HEK293 (cell line): Measurements from ENCODE around the gene JMJD6.

Experiments used
- FEZF1 ChIP-seq: fragments of 450-650 bp; formaldehyde crosslinking; IDR thresholded peaks from 2 replicates; pipeline ENCODE4 v1.5.1; 2016; ENCODE audit warnings: missing biosample characterization, missing genetic modification characterization
- IKZF3 ChIP-seq: fragments of 450-650 bp; IDR thresholded peaks from 2 replicates; pipeline ENCODE4 v1.5.0; 2018; ENCODE audit warnings: missing biosample characterization, mild to moderate bottlenecking, missing genetic modification characterization, moderate library complexity
- KLF1 ChIP-seq: fragments of 450-650 bp; formaldehyde crosslinking; IDR thresholded peaks from 2 replicates; pipeline ENCODE4 v1.5.1; 2016; ENCODE audit warnings: missing biosample characterization, missing genetic modification characterization
- KLF7 ChIP-seq: fragments of 450-650 bp; formaldehyde crosslinking; IDR thresholded peaks from 2 replicates; pipeline ENCODE4 v1.5.1; 2016; ENCODE audit warnings: missing biosample characterization, missing genetic modification characterization, borderline replicate concordance
- KLF9 ChIP-seq: fragments of 450-650 bp; formaldehyde crosslinking; IDR thresholded peaks from 2 replicates; pipeline ENCODE4 v1.5.1; 2016; ENCODE audit warnings: missing biosample characterization, missing genetic modification characterization, low read depth
- PRDM1 ChIP-seq: fragments of 450-650 bp; formaldehyde crosslinking; IDR thresholded peaks from 2 replicates; pipeline ENCODE4; 2016; ENCODE audit warnings: missing biosample characterization, missing genetic modification characterization
- SALL2 ChIP-seq: fragments of 450-650 bp; formaldehyde crosslinking; IDR thresholded peaks from 2 replicates; pipeline ENCODE4 v1.5.0; 2017; ENCODE audit warnings: missing biosample characterization, mild to moderate bottlenecking, missing genetic modification characterization, borderline replicate concordance
- WT1 ChIP-seq: fragments of 450-650 bp; formaldehyde crosslinking; IDR thresholded peaks from 2 replicates; pipeline ENCODE4 v1.5.1; 2016; ENCODE audit warnings: missing biosample characterization, missing genetic modification characterization
- YY1 ChIP-seq: fragments of 450-650 bp; formaldehyde crosslinking; IDR thresholded peaks from 2 replicates; pipeline ENCODE4 v1.5.1; 2018; ENCODE audit warnings: missing biosample characterization, missing genetic modification characterization
- ZBTB1 ChIP-seq: fragments of 450-650 bp; formaldehyde crosslinking; IDR thresholded peaks from 2 replicates; pipeline ENCODE4 v1.5.1; 2016; ENCODE audit warnings: missing biosample characterization, missing genetic modification characterization
- ZBTB17 ChIP-seq: fragments of 450-650 bp; formaldehyde crosslinking; IDR thresholded peaks from 2 replicates; pipeline ENCODE4 v1.5.1; 2016; ENCODE audit warnings: missing biosample characterization, missing genetic modification characterization
- ZBTB48 ChIP-seq: fragments of 450-650 bp; formaldehyde crosslinking; IDR thresholded peaks from 2 replicates; pipeline ENCODE4 v1.5.1; 2016; ENCODE audit warnings: missing biosample characterization, missing genetic modification characterization
- ZEB2 ChIP-seq: fragments of 450-650 bp; formaldehyde crosslinking; IDR thresholded peaks from 2 replicates; pipeline ENCODE4 v1.5.1; 2016; ENCODE audit warnings: missing biosample characterization, missing genetic modification characterization
- ZNF133 ChIP-seq: fragments of 450-650 bp; formaldehyde crosslinking; IDR thresholded peaks from 2 replicates; pipeline ENCODE4 v1.5.1; 2016; ENCODE audit warnings: missing biosample characterization, missing genetic modification characterization
- ZNF16 ChIP-seq: fragments of 450-650 bp; formaldehyde crosslinking; IDR thresholded peaks from 2 replicates; pipeline ENCODE4 v1.5.1; 2016; ENCODE audit warnings: low read depth, missing biosample characterization, missing genetic modification characterization
- ZNF18 ChIP-seq: fragments of 450-650 bp; formaldehyde crosslinking; IDR thresholded peaks from 2 replicates; pipeline ENCODE4 v1.5.1; 2016; ENCODE audit warnings: missing biosample characterization, missing genetic modification characterization
- ZNF2 ChIP-seq: fragments of 450-650 bp; formaldehyde crosslinking; IDR thresholded peaks from 2 replicates; pipeline ENCODE4 v1.5.1; 2016; ENCODE audit warnings: missing biosample characterization, missing genetic modification characterization
- ZNF37A ChIP-seq: fragments of 450-650 bp; IDR thresholded peaks from 2 replicates; pipeline ENCODE4 v1.5.1; 2018; ENCODE audit warnings: missing biosample characterization, missing genetic modification characterization
- ZNF394 ChIP-seq: fragments of 450-650 bp; formaldehyde crosslinking; IDR thresholded peaks from 2 replicates; pipeline ENCODE4 v1.5.1; 2016; ENCODE audit warnings: missing biosample characterization, missing genetic modification characterization, mild to moderate bottlenecking, moderate library complexity, borderline replicate concordance
- ZNF404 ChIP-seq: fragments of 450-650 bp; formaldehyde crosslinking; IDR thresholded peaks from 2 replicates; pipeline ENCODE4 v1.5.1; 2017; ENCODE audit warnings: missing biosample characterization, missing genetic modification characterization
- ZNF488 ChIP-seq: fragments of 450-650 bp; formaldehyde crosslinking; IDR thresholded peaks from 2 replicates; pipeline ENCODE4 v1.5.1; 2016; ENCODE audit warnings: missing biosample characterization, missing genetic modification characterization
- ZNF514 ChIP-seq: fragments of 450-650 bp; formaldehyde crosslinking; IDR thresholded peaks from 2 replicates; pipeline ENCODE4 v1.5.1; 2016; ENCODE audit warnings: missing biosample characterization, missing genetic modification characterization
- ZNF660 ChIP-seq: fragments of 450-650 bp; IDR thresholded peaks from 2 replicates; pipeline ENCODE4 v1.5.1; 2018; ENCODE audit warnings: missing biosample characterization, mild to moderate bottlenecking, missing genetic modification characterization
- ZNF776 ChIP-seq: fragments of 450-650 bp; formaldehyde crosslinking; IDR thresholded peaks from 2 replicates; pipeline ENCODE4 v1.5.0; 2017; ENCODE audit warnings: missing biosample characterization, missing genetic modification characterization, borderline replicate concordance
- ZNF777 ChIP-seq: fragments of 450-650 bp; formaldehyde crosslinking; IDR thresholded peaks from 2 replicates; pipeline ENCODE4 v1.5.1; 2017; ENCODE audit warnings: missing biosample characterization, missing genetic modification characterization, borderline replicate concordance
- ZNF792 ChIP-seq: fragments of 450-650 bp; formaldehyde crosslinking; IDR thresholded peaks from 2 replicates; pipeline ENCODE4 v1.5.1; 2016; ENCODE audit warnings: missing biosample characterization, missing genetic modification characterization
- ZNF837 ChIP-seq: fragments of 450-650 bp; formaldehyde crosslinking; IDR thresholded peaks from 2 replicates; pipeline ENCODE4 v1.5.1; 2016; ENCODE audit warnings: missing biosample characterization, missing genetic modification characterization
- TF ChIP-seq, protein P1 (sequence below): fragments of 450-650 bp; formaldehyde crosslinking; IDR thresholded peaks from 2 replicates; pipeline ENCODE4 v1.5.1; 2016; ENCODE audit warnings: missing biosample characterization, missing genetic modification characterization
- TF ChIP-seq, protein P2 (sequence below): fragments of 450-650 bp; IDR thresholded peaks from 2 replicates; pipeline ENCODE4 v1.5.1; 2018; ENCODE audit warnings: missing biosample characterization, mild to moderate bottlenecking, missing genetic modification characterization
- TF ChIP-seq, protein P3 (sequence below): fragments of 450-650 bp; formaldehyde crosslinking; IDR thresholded peaks from 2 replicates; pipeline ENCODE4 v1.5.1; 2016; ENCODE audit warnings: missing biosample characterization, missing genetic modification characterization, low read depth

JMJD6 gene

DNA sequence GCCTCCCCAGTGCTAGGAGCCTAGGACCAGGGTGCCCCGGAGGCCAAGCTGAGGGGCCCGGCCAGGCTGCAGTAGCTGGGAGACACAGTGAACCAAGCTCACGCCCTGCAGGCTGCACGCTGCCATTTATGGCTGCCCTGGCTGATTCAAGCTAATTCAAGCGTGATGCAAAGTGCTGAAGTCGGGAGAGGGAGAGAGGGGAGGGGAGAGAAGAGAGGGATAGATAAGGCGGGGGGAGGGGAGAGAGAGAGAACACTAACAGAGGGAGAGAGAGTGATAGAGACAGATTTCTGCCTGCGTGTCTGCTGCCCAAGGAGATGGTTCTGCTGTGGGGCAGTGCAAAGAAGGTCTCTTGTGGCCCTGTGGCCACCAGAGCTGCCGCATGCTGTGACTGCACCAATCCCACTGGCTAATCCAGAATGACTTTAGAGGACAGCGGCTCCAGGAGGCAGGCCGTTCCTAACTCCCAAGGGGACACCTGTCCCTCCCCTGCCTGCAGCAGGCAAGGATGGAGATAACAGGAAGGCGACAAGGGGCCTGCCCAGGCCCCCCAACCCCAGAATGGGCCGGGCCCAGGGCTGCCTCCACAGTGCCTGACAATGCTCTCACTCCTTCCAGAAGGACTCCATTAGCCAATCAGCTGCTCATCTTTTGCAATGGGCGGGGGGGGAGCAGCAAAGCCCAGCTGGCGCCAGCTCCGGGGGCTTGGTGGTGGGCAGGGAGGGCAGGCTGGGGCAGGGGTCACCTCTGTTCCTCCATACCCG is 28.5 kb downstream of the JMJD6 start (continued):
- TF ChIP-seq, protein P1, sequence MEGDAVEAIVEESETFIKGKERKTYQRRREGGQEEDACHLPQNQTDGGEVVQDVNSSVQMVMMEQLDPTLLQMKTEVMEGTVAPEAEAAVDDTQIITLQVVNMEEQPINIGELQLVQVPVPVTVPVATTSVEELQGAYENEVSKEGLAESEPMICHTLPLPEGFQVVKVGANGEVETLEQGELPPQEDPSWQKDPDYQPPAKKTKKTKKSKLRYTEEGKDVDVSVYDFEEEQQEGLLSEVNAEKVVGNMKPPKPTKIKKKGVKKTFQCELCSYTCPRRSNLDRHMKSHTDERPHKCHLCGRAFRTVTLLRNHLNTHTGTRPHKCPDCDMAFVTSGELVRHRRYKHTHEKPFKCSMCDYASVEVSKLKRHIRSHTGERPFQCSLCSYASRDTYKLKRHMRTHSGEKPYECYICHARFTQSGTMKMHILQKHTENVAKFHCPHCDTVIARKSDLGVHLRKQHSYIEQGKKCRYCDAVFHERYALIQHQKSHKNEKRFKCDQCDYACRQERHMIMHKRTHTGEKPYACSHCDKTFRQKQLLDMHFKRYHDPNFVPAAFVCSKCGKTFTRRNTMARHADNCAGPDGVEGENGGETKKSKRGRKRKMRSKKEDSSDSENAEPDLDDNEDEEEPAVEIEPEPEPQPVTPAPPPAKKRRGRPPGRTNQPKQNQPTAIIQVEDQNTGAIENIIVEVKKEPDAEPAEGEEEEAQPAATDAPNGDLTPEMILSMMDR (tag by site-specific recombination): peak; percentile 50; the same call in 1 of the 2 replicates
- TF ChIP-seq ZNF133 (tag by site-specific recombination): no peak
- peak; percentile 85 for TF ChIP-seq ZBTB17 (tag by site-specific recombination)
- peak; percentile 77 for TF ChIP-seq PRDM1 (tag by site-specific recombination)
- peak; percentile 72; the same call in 1 of the 2 replicates for TF ChIP-seq ZBTB48 (tag by site-specific recombination)
- TF ChIP-seq ZNF37A: no peak
- TF ChIP-seq ZNF514 (tag by site-specific recombination): no peak
- no peak for TF ChIP-seq ZNF776 (tag by site-specific recombination)
- peak; percentile 81 for TF ChIP-seq WT1 (tag by site-specific recombination)
- TF ChIP-seq, protein P2, sequence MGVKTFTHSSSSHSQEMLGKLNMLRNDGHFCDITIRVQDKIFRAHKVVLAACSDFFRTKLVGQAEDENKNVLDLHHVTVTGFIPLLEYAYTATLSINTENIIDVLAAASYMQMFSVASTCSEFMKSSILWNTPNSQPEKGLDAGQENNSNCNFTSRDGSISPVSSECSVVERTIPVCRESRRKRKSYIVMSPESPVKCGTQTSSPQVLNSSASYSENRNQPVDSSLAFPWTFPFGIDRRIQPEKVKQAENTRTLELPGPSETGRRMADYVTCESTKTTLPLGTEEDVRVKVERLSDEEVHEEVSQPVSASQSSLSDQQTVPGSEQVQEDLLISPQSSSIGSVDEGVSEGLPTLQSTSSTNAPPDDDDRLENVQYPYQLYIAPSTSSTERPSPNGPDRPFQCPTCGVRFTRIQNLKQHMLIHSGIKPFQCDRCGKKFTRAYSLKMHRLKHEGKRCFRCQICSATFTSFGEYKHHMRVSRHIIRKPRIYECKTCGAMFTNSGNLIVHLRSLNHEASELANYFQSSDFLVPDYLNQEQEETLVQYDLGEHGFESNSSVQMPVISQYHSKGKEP: 0 out of 2 replicates have a peak, but pooled peaks have one; percentile 8
- TF ChIP-seq ZEB2: peak; percentile 88
- peak; percentile 64; the same call in 1 of the 2 replicates for TF ChIP-seq KLF1 (tag by site-specific recombination)
- peak; percentile 93 for TF ChIP-seq IKZF3 (tag by site-specific recombination)
- TF ChIP-seq KLF9: no peak; the same call in 1 of the 2 replicates
- TF ChIP-seq ZNF404 (tag by site-specific recombination): no peak
- TF ChIP-seq ZBTB1 (tag by site-specific recombination): no peak
- TF ChIP-seq ZNF792 (tag by site-specific recombination): no peak
- TF ChIP-seq ZNF18 (tag by site-specific recombination): peak; percentile 56; the same call in 1 of the 2 replicates
- TF ChIP-seq KLF7 (tag by site-specific recombination): peak; percentile 56; the same call in 1 of the 2 replicates
- peak; percentile 86 for TF ChIP-seq ZNF2
- no peak for TF ChIP-seq SALL2 (tag by site-specific recombination)
- no peak for TF ChIP-seq ZNF660 (tag by site-specific recombination)
- no peak for TF ChIP-seq ZNF488 (tag by site-specific recombination)
- no peak for TF ChIP-seq ZNF837 (tag by site-specific recombination)
- TF ChIP-seq, protein P3, sequence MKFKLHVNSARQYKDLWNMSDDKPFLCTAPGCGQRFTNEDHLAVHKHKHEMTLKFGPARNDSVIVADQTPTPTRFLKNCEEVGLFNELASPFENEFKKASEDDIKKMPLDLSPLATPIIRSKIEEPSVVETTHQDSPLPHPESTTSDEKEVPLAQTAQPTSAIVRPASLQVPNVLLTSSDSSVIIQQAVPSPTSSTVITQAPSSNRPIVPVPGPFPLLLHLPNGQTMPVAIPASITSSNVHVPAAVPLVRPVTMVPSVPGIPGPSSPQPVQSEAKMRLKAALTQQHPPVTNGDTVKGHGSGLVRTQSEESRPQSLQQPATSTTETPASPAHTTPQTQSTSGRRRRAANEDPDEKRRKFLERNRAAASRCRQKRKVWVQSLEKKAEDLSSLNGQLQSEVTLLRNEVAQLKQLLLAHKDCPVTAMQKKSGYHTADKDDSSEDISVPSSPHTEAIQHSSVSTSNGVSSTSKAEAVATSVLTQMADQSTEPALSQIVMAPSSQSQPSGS (tag by site-specific recombination): no peak
- peak; percentile 62; the same call in 1 of the 2 replicates for TF ChIP-seq YY1 (tag by site-specific recombination)
- TF ChIP-seq ZNF777 (tag by site-specific recombination): no peak
- peak; percentile 42; the same call in 1 of the 2 replicates for TF ChIP-seq ZNF394 (tag by site-specific recombination)
- TF ChIP-seq ZNF16 (tag by site-specific recombination): peak; percentile 59
- TF ChIP-seq FEZF1 (tag by site-specific recombination): peak; percentile 81
